GM18873 (cell line): Measurements from ENCODE around the gene SPAG17.

ENCODE experiments used
- ATAC-seq: cut with Tn5 transposase; IDR thresholded peaks from one replicate; pipeline ENCODE4 v1.9.1; 2021; ENCODE audit warnings: mild to moderate bottlenecking, moderate library complexity, moderate number of reproducible peaks; ENCODE audit not compliant: unreplicated experiment, low FRiP score

Gene SPAG17

GRCh38 chr1:118085365-118085764, 99.7 kb downstream of the SPAG17 start:
- no peak for ATAC-seq

DNA sequence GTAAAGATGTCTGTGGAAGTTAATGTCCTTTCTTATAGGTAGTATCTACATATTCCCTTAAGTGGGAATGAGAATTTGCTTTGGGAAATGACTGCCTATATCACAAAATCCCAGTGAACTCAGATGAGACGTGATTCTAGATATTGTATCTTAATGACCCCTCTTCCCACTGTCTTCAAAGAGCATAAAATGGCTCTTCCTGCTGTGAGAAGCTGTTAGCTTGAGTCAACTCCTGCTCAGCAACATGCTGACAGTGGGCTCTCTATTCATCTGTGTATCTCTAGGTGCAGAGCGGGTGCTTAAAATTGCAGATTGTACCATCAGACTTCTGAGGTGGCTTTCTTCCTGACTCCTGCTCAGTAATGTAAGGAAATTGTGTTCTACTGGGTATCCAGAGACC, 100.6 kb downstream of the SPAG17 start:
- ATAC-seq, result no peak

GRCh38 chr1:118082984-118083383, 102.0 kb downstream of the SPAG17 start:
- no peak for ATAC-seq

- no peak for ATAC-seq
These were observed 103.6 kb downstream of the SPAG17 start for GRCh38 chr1:118081387-118081786.

- no peak for ATAC-seq
These were observed 107.5 kb downstream of the SPAG17 start for GRCh38 chr1:118077331-118078045.

GRCh38 chr1:118075116-118075515, 109.9 kb downstream of the SPAG17 start:
- ATAC-seq, result no peak

GRCh38 chr1:118073648-118074435, 111.2 kb downstream of the SPAG17 start:
- ATAC-seq, result no peak

DNA sequence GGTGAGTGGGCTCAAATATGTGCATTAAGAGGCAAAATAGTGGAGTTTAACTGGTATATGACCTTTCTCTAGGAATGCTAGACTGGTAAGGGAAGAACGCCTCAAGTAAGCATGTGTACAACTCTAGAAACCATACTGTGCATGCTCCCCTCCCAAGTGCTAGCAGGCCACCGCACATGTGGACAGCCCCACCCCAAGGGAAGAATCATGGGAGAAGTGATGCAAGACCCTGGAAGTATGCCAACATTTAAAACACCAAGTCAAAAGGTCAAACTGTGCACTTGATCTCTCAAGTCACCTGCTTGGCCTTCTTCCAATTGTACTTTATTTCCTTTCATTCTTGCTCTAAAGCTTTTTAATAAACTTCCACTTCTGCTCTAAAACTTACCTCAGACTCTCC, 135.0 kb downstream of the SPAG17 start:
- no peak for ATAC-seq

- ATAC-seq, result no peak
These were observed 137.3 kb downstream of the SPAG17 start for GRCh38 chr1:118047650-118048224.

DNA sequence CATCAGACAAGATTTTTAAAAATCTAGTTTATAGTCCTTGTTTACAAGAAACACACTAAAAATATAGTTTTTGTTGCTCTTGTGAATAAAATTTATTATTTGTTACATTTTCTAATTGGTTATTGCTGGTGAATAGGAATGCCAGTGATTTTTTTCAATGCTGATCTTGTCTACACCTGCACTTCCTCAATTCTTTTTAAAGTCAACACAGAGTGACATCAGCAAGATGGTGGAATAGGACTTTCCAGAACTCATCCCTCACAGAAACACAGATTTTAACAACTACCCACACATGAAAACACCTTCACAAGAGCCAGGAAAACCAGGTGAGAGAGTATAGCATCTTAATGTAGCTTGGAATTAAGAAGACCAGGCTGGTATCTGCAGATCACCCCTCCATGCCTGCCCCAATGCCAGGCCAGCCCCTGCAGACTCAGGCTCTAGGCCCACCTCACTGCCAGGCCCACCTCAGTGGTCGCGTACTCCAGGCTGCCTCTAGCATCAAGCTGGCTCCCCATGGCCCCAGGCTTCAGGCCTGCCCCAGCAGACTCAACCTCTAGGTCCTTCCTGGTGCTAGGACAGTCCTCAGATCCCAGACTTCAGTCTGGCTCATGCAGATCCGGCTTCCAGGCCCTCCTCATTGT, 137.9 kb downstream of the SPAG17 start:
- no peak for ATAC-seq

DNA sequence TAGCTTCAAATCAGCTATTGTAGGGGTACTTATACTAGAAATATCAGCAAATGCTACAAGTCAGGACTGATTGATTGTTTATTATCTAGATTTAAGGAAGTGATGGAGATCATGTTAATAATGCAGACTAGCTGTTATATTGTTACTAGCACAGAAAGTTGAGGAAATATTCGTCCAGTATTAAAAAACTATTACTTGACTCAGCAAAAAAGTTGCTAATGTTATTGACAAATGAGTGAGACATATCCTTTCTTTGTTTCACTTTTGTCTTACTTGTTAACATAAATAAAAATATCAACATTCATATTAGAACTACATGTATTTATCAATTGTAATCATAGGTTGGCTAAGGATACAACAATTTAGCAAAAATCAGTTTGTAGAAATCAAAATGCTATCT, 141.4 kb downstream of the SPAG17 start:
- no peak for ATAC-seq

- no peak for ATAC-seq
These were observed 142.5 kb downstream of the SPAG17 start for GRCh38 chr1:118042501-118042900.

DNA sequence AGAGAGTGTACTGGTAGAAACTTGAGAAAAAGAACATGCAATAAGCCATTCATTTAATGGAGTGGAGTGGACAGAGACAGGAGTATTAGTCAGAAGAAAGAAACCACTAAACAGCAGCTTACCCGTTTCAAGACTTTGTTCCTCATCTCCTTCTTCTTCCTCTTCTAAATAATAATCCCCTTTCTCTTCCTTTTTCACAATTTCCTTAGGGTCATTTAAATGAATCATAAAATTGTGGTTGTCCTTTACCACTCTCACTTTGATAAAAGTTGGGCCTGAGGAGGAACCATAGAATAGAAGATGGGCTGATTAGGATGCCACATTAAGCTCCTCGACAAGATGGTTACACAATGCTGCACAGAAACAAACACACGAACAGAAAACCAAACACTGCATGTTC, 145.9 kb downstream of the SPAG17 start:
- no peak for ATAC-seq

DNA sequence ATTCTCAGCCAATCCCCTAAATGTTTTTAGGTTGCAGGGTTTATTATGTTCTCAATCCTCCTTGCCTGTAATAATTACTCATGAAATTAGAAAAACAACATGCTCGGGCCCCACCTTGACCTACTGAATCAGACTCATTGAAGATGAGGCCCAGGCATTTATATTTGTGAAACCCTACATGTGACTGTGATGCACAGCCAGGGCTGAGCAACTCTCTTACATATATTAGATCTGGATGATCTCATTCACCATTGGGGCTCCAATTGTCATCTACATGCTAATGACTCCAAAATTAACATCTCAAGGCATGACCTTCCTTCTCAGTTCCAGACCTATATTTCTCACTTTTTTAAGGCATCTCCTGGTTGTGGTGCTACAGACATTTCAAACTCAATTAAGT, 152.1 kb downstream of the SPAG17 start:
- no peak for ATAC-seq

DNA sequence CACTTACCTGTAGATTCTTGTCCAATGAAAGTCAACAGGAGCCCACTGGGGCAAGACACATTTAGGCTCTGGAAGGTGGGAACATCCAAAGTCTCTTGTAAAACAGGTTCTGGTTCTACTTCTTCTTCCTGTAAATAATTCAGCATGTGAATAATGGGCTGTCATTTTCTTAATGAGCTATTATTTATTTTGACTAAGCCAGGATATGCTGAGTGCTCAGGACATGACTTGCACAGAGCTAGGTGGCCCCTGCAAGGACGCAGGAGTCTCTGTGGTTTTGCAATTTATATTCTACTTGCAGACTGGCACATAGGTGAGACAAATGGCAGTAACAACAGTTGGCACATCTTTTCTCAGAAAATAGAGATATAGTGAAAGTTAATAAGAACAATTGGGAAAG, 156.8 kb downstream of the SPAG17 start:
- ATAC-seq, result no peak

DNA sequence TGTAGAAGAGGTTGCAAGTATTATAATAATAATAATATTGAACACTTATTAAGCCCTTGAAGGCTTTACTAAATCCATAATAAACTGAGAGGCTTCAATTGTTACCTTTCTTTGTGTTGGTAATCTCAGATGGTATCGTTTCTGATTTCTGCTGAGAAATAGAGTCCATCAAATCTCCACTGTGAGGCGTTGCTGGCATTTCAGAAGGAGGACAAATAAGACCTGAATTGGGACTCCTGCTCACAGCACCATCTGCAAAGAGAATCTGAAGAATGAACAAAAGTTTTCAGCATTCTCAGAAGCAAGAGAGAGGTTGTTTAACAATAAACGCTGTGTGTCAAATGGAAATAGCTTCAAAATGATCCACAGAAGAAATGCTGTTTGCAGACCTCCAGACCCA, 161.8 kb downstream of the SPAG17 start:
- no peak for ATAC-seq

GRCh38 chr1:118021668-118022067, 163.4 kb downstream of the SPAG17 start:
- no peak for ATAC-seq

DNA sequence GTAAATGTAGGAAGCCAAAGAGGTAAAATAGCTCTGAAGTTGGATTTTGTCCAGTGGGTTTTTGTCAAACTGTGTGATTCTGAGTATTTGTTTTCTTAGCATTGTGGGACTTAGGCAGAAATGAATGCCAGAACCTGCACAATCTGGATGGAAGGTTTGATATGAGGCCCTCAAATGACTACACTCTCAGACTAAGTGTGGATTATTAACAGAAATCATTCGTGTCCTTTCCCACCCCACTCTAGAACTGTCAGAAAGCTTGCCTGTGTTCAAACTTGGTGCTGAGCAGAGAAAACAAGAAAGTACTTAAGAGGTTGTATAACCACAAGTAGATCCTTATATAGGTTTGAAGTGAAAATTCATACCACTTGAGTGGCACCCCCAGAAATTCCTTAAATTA, 167.0 kb downstream of the SPAG17 start:
- ATAC-seq, result no peak

- no peak for ATAC-seq
These were observed 171.1 kb downstream of the SPAG17 start for GRCh38 chr1:118013938-118014337.

DNA sequence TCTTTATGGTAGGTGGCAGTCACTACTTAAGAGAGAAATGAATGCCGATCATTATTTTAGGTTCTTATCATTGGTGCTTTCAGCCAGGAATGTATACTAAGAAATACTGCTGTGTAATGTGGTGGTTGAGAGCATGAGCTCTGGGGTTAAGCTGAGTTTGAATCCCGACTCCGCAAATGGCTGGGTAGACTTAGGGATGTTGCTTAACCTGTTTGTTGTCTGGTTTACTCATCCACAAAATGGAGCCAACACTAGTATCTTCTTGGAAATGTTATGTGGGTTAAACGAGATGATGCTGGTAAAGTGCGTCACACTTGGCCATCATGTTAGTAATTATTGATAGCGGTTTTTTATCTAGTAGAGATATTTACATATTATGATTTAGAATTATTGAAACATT, 171.7 kb downstream of the SPAG17 start:
- ATAC-seq, result no peak

DNA sequence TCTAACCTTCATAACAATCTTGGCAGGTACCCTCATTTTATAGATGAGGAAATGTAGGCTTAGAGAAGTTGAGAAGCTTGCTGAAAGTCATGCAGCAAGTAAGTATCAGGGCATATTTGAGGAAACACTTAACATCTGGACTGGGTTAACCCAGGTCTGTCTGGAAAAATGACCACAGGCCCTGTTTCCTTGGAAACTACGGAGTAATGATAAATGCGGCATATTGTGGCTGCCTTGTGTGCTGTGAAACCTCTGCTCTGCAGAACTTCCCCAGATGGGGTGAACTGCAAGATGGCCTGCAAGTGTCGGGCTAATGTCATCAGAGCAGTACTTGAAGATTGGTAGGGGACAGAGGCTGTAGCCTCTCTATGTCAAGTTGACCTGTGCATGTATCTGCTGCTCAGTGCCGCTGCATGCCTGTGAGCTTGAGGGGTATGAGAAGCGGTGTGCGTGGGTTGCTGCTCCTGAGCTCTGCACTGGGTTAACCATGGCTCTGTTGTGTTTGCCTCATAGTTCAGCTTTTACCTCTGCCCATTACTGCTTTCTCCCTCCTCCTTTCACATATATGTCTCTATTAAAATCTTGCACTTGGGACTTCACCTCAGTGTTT, 172.4 kb downstream of the SPAG17 start:
- no peak for ATAC-seq
